HFFc6 (cell line): ENCODE results near the gene PEMT. TPM values are rescaled to one million over a fixed set of nuclear protein-coding genes. Genes with fewer than 3 reads are reported as not detected.
A peak's percentile ranks its signal among the peaks of the same experiment; 100 is the strongest.
"Not testable (repeated sequence)": the region's sequence is repeated elsewhere in the genome, so short reads cannot be mapped to it uniquely, and the experiment has no call there.

Experiments
- DNase-seq: peaks from one replicate; pipeline ENCODE4 v3.0.0-alpha.2; 2018
- H3K27ac Mint-ChIP-seq: 2 replicates; pipeline ENCODE4 v1.8.0; 2020; ENCODE audit warnings: mild to moderate bottlenecking, mixed read lengths
- H3K27me3 Mint-ChIP-seq: 2 replicates; pipeline ENCODE4 v1.8.0; 2021; ENCODE audit warnings: mild to moderate bottlenecking, moderate library complexity, mixed read lengths; ENCODE audit not compliant: insufficient read depth
- H3K36me3 Mint-ChIP-seq: 2 replicates; pipeline ENCODE4 v1.8.0; 2021; ENCODE audit warnings: low read depth, mixed read lengths
- H3K4me1 Mint-ChIP-seq: 2 replicates; pipeline ENCODE4 v1.8.0; 2020; ENCODE audit warnings: low read depth, mixed read lengths
- H3K4me3 Mint-ChIP-seq: 2 replicates; pipeline ENCODE4 v1.8.0; 2020; ENCODE audit warnings: mild to moderate bottlenecking, moderate library complexity, mixed read lengths
- H3K9me3 Mint-ChIP-seq: 2 replicates; pipeline ENCODE4 v1.8.0; 2020; ENCODE audit warnings: mild to moderate bottlenecking, mixed read lengths
- long read RNA-seq: library from polyadenylated mRNA; unstranded; transcript quantifications from one replicate; pipeline ENCODE4 v2.0.0, GENCODE V29; 2019
- total RNA-seq, 6 experiments: library from RNA; stranded (reverse); fragmentation: NEBNext Ultra II Directional; extraction: Animal tissue kit (Norgen Biotek cat#: 25700); gene quantifications; 2 replicates in 1 of 6; 3 replicates in 5 of 6; pipeline ENCODE4 v1.2.3, GENCODE V29; 2021
- TF ChIP-seq, protein P1 (sequence below): fragments of 200-600 bp; sonication (generic); IDR thresholded peaks from 2 replicates; pipeline ENCODE4 v1.5.0; 2021; ENCODE audit warnings: antibody characterized with exemption, mild to moderate bottlenecking

Gene PEMT, protein sequence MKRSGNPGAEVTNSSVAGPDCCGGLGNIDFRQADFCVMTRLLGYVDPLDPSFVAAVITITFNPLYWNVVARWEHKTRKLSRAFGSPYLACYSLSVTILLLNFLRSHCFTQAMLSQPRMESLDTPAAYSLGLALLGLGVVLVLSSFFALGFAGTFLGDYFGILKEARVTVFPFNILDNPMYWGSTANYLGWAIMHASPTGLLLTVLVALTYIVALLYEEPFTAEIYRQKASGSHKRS
- total RNA-seq, result 10 to 100 TPM; 33.0 to 49.2 (median 44.0) TPM
- long read RNA-seq, transcript PEMT-201 (7 exons, 1,013 nt), result major isoform, 43 of 55 reads
- long read RNA-seq, partial matches to known transcripts, result 0 of 55 reads
- long read RNA-seq, other reads (novel, unspliced or antisense), result 12 of 55 reads

DNA sequence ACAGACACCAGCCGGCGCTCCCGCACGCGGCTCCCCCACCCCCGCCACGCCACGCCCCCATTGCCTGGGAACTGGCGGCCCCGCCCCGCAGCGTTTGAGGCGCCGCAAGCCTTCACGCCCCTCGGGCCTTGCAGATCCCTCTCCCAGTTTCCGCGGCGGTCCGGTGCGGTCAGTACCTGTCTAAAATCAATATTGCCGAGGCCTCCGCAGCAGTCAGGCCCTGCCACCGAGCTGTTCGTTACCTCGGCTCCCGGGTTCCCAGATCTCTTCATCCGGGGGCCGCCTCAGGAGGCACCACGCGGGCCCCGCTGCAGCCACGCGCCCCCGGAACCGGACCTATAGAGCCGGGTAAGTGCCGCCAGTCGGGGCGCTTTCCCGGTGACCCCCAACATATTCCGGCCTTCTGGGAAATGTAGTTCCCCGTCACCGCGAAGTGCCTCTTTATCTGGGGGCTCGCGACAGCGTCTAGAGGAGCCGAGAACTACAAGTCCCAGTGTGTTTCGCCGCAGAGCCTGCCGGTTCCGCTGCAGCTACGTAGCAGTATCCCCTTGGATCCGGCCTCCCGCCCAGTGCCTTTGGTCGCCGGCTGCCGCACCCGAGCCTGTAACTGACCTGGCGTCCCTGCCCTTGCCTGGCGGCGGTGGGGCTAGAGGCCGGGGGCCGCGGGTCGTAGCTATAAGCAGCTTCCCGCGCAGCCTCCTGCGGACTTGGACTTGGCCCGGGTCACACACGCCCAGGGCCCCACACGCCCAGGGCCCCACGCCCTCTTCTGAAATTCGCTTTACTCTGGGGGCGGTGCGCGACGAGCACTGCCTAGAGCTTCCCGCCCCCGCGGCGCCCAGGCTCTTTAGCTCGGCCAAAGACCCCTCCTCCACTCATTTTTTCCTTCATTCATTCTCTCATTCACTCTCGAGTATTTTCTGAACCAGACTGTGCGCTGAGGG lies at the start of gene PEMT:
PEMT (minus strand) TSS at position 354 of the 944 bp plus-strand sequence; CDS start at position 272, 82 bp downstream.
- DNase-seq, result peak; percentile 98

DNA sequence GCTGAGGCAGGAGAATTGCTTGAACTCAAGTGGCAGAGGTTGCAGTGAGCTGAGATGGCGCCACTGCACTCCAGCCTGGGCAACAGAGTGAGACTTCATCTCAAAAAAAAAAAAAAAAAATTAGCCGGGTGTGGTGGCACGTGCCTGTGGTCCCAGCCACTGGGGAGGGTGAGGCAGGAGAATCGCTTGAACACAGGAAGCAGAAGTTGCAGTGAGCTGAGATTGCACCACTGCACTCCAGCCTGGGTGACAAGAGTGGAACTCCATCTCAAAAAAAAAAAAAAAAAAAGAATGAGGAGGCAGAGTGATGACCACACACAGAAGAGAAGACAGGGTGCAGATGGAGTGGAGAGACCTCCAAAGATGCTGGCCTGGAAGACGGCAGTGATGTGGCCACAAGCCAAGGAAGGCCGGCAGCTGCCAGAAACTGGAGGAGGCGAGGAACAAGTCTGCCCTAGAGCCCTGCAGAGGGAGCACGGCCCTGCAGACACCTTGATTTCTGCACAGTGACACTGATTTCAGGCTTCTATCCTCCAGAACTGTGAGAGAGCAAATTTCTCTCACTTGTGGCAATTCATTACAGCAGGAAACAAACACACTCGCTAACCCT lies 48.3 kb upstream of the PEMT start:
- H3K4me3 Mint-ChIP-seq, H3K36me3 Mint-ChIP-seq, H3K4me1 Mint-ChIP-seq, H3K9me3 Mint-ChIP-seq, H3K27ac Mint-ChIP-seq, DNase-seq: not testable (repeated sequence)
- H3K27me3 Mint-ChIP-seq, result peaks cover 25% of the 10 kb centered on the region

More for the DNA sequence above, at the start of gene PEMT:
- Mint-ChIP-seq H3K9me3 (no peaks in the 10 kb centered on the region), H3K27ac (peak within 1 kb of the TSS; percentile 86), H3K4me1 (peaks cover 37% of the 10 kb centered on the region), H3K4me3 (peak within 1 kb of the TSS; percentile 91), H3K27me3 (peaks cover under 1% of the 10 kb centered on the region; the same call in 1 of the 2 replicates), H3K36me3 (0 out of 2 replicates have a peak, but pooled peaks cover 4% of the 10 kb centered on the region)
- TF ChIP-seq, protein P1, sequence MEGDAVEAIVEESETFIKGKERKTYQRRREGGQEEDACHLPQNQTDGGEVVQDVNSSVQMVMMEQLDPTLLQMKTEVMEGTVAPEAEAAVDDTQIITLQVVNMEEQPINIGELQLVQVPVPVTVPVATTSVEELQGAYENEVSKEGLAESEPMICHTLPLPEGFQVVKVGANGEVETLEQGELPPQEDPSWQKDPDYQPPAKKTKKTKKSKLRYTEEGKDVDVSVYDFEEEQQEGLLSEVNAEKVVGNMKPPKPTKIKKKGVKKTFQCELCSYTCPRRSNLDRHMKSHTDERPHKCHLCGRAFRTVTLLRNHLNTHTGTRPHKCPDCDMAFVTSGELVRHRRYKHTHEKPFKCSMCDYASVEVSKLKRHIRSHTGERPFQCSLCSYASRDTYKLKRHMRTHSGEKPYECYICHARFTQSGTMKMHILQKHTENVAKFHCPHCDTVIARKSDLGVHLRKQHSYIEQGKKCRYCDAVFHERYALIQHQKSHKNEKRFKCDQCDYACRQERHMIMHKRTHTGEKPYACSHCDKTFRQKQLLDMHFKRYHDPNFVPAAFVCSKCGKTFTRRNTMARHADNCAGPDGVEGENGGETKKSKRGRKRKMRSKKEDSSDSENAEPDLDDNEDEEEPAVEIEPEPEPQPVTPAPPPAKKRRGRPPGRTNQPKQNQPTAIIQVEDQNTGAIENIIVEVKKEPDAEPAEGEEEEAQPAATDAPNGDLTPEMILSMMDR, result no peak

DNA sequence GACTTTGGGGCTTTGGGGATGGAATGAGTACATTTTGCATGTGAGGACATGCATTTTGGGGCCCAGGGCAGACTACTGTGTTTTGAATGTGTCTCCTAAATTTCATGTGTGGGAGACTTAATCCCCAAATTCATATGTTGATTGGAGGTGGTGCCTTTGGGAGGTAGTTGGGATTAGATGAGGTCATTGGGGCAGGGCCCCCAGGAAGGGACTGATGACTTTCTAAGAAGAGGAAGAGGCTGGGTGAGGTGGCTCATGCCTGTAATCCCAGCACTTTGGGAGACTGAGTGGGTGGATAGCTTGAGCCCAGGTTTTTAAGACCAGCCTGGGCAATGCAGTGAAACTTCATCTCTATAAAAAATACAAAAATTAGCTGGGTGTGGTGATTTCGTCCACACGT lies 47.0 kb upstream of the PEMT start:
- no peak for DNase-seq
- H3K27me3 Mint-ChIP-seq, result peaks cover 30% of the 10 kb centered on the region
- no peaks in the 10 kb centered on the region for H3K36me3 Mint-ChIP-seq
- H3K4me3 Mint-ChIP-seq, result no peak overlapping the region
- no peaks in the 10 kb centered on the region for H3K4me1 Mint-ChIP-seq
- TF ChIP-seq, protein P1, result no peak
- H3K9me3 Mint-ChIP-seq, result peaks cover 5% of the 10 kb centered on the region; the same call in 1 of the 2 replicates
- H3K27ac Mint-ChIP-seq, result no peak overlapping the region

DNA sequence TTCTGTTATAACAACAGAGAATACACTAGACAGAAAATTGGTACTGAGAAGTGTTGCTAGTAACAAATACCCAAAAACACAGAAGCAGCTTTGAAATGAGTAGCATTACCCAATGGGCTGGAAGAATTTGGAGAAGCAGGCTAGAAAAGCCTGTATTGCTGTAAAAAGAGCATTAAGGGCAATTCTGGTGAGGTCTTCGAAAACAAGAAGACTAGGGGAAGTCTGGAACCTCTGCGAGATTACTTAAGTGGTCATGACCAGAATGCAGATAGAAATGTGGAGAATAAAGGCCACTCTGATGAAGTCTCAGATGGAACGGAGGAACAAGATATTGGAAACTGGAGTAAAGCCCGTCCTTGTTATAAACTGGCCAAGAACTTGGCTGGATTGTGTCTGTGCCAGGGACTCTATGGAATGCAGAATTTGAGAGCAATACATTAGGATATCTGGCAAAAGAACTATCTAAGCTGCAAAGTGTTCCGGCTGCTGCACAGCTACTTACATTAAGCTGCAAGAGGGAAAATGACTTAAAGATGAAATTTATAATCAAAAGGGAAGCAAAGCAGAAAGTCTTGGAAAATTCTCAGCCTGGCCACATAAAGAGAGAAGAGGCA lies 44.9 kb upstream of the PEMT start:
- no peak overlapping the region for H3K27ac Mint-ChIP-seq
- H3K4me1 Mint-ChIP-seq, result no peaks in the 10 kb centered on the region
- peaks cover 41% of the 10 kb centered on the region for H3K27me3 Mint-ChIP-seq
- H3K9me3 Mint-ChIP-seq, result peaks cover 14% of the 10 kb centered on the region
- H3K36me3 Mint-ChIP-seq, result peaks cover 8% of the 10 kb centered on the region; the same call in 1 of the 2 replicates
- DNase-seq, result no peak
- H3K4me3 Mint-ChIP-seq, result no peak overlapping the region
- TF ChIP-seq, protein P1, result no peak

DNA sequence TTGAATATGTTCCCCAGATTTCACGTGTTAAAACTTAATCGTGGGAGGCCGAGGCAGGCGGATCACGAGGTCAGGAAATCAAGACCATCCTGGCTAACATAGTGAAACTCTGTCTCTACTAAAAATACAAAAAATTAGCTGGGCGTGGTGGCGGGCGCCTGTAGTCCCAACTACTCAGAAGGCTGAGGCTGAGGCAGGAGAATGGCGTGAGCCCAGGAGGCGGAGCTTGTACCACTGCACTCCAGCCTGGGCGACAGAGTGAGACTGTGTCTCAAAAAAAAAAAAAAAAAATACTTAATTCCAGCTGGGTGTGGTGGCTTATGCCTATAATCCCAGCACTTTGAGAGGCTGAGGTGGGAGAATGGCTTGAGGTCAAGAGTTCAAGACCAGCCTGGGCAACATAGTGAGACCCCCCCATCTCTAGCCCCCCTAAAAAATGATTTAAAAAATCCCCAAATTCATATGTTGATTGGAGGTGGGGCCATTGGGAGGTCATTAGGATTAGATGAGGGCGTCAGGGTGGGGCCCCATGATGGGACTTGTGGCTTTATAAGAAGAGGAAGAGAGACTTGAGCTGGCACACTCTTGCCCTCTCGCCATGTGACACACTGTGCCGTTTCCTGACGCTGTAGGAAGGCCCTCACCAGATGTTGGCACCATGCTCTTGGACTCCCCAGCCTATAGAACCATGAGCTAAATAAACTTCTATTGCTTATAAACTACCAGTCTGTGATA lies 44.2 kb upstream of the PEMT start:
- Mint-ChIP-seq H3K9me3 (peaks cover 14% of the 10 kb centered on the region), H3K27me3 (peaks cover 46% of the 10 kb centered on the region)
- H3K36me3 Mint-ChIP-seq, H3K4me1 Mint-ChIP-seq, H3K4me3 Mint-ChIP-seq, H3K27ac Mint-ChIP-seq, DNase-seq: not testable (repeated sequence)
